GM12878 (cell line): ENCODE measurements around the gene ANKRD50.

Experiments used
- ASH2L ChIP-seq: fragments of 300-600, 200-600 bp; sonication (generic); IDR thresholded peaks from 2 replicates; pipeline ENCODE4 v1.6.1; 2017; ENCODE audit warnings: low read depth, mild to moderate bottlenecking, borderline replicate concordance
- CREB1 ChIP-seq: IDR thresholded peaks from 2 replicates; pipeline ENCODE4 v1.6.1; 2012; ENCODE audit warnings: low read depth, mild to moderate bottlenecking, inconsistent platforms
- MXI1 ChIP-seq: fragments of 150-350 bp; IDR thresholded peaks from 2 replicates; pipeline ENCODE4 v1.6.1; 2011; ENCODE audit warnings: low read depth, mild to moderate bottlenecking, inconsistent platforms, low read length, improper control_type of control experiment
- NR2C2 ChIP-seq: IDR thresholded peaks from 2 replicates; pipeline ENCODE4 v1.6.1; 2011; ENCODE audit warnings: borderline replicate concordance, low read depth; ENCODE audit not compliant: control insufficient read depth, insufficient read length
- RAD21 ChIP-seq: IDR thresholded peaks from 2 replicates; pipeline ENCODE4 v1.6.1; 2011; ENCODE audit warnings: mild to moderate bottlenecking, low read depth, low read length, moderate library complexity; ENCODE audit not compliant: insufficient read depth
- TF ChIP-seq, protein P1 (sequence below): fragments of 450-650 bp; IDR thresholded peaks from 2 replicates; pipeline ENCODE4 v1.6.1; 2016; ENCODE audit warnings: mild to moderate bottlenecking
- TF ChIP-seq, protein P2 (sequence below), 3 experiments: IDR thresholded peaks in 2 of 3; conservative IDR thresholded peaks in 1 of 3; 2 replicates each; pipeline ENCODE4 v1.5.1; 2011; ENCODE audit warnings: low read depth in 3 of 3, low read length in 3 of 3, mild to moderate bottlenecking in 3 of 3, control low read depth in 2 of 3, moderate library complexity in 2 of 3, inconsistent platforms in 1 of 3, mixed read lengths in 1 of 3; ENCODE audit not compliant: control insufficient read depth in 2 of 3, insufficient read depth in 1 of 3; ENCODE audit errors: extremely low read depth in 1 of 3
- TF ChIP-seq, protein P3 (sequence below): fragments of 450-650 bp; IDR thresholded peaks from 2 replicates; pipeline ENCODE4 v1.6.1; 2017; ENCODE audit warnings: mild to moderate bottlenecking

DNA sequence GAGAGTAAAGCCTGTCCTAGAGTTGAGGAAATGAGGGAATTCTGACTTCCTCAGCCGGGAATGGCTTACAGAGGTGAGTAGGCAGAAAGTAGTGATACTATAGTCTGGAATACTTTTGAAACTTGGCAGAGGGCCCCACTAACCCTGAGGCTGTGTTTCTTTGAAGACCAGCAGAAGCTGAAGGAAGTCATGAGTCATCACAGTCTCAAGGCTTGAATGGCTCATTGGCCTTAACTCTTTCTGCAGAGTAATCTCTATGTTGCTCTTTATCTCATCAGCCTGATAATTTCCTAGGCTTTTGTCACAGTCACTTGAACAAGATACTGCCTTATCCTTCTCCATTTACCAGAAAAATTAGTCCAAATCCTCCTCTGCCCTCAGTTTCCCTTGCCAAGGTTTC, 80.8 kb downstream of the ANKRD50 start:
- TF ChIP-seq, protein P1, sequence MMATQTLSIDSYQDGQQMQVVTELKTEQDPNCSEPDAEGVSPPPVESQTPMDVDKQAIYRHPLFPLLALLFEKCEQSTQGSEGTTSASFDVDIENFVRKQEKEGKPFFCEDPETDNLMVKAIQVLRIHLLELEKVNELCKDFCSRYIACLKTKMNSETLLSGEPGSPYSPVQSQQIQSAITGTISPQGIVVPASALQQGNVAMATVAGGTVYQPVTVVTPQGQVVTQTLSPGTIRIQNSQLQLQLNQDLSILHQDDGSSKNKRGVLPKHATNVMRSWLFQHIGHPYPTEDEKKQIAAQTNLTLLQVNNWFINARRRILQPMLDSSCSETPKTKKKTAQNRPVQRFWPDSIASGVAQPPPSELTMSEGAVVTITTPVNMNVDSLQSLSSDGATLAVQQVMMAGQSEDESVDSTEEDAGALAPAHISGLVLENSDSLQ: no peak
- TF ChIP-seq NR2C2 (no peak), MXI1 (no peak), CREB1 (no peak), ASH2L (no peak), RAD21 (no peak)
- TF ChIP-seq, protein P2, sequence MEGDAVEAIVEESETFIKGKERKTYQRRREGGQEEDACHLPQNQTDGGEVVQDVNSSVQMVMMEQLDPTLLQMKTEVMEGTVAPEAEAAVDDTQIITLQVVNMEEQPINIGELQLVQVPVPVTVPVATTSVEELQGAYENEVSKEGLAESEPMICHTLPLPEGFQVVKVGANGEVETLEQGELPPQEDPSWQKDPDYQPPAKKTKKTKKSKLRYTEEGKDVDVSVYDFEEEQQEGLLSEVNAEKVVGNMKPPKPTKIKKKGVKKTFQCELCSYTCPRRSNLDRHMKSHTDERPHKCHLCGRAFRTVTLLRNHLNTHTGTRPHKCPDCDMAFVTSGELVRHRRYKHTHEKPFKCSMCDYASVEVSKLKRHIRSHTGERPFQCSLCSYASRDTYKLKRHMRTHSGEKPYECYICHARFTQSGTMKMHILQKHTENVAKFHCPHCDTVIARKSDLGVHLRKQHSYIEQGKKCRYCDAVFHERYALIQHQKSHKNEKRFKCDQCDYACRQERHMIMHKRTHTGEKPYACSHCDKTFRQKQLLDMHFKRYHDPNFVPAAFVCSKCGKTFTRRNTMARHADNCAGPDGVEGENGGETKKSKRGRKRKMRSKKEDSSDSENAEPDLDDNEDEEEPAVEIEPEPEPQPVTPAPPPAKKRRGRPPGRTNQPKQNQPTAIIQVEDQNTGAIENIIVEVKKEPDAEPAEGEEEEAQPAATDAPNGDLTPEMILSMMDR (IDR thresholded peaks at IDR 0.05 in 2 of 3, conservative IDR thresholded peaks at IDR 0.05 in 1 of 3; ENCODE audit: control insufficient read depth in 2 of 3, extremely low read depth in 1 of 3, insufficient read depth in 1 of 3, low read depth in 3 of 3, low read length in 3 of 3): no peak
- TF ChIP-seq, protein P3, sequence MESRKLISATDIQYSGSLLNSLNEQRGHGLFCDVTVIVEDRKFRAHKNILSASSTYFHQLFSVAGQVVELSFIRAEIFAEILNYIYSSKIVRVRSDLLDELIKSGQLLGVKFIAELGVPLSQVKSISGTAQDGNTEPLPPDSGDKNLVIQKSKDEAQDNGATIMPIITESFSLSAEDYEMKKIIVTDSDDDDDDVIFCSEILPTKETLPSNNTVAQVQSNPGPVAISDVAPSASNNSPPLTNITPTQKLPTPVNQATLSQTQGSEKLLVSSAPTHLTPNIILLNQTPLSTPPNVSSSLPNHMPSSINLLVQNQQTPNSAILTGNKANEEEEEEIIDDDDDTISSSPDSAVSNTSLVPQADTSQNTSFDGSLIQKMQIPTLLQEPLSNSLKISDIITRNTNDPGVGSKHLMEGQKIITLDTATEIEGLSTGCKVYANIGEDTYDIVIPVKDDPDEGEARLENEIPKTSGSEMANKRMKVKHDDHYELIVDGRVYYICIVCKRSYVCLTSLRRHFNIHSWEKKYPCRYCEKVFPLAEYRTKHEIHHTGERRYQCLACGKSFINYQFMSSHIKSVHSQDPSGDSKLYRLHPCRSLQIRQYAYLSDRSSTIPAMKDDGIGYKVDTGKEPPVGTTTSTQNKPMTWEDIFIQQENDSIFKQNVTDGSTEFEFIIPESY: no peak
